DOHH2 (cell line): Measurements from ENCODE around the gene ETV6.

Experiments used
- CTCF ChIP-seq: fragments of 200-600 bp; sonication (generic); IDR thresholded peaks from one replicate; pipeline ENCODE4 v1.5.1; 2014; ENCODE audit warnings: antibody characterized with exemption, mild to moderate bottlenecking, low read depth, low read length; ENCODE audit not compliant: poor library complexity, severe bottlenecking
- EZH2phosphoT487 ChIP-seq: fragments of 200-600 bp; sonication (generic); IDR thresholded peaks from 2 replicates; pipeline ENCODE4 v1.6.1; 2017; ENCODE audit warnings: borderline replicate concordance, mild to moderate bottlenecking, antibody characterized with exemption, low read length, moderate library complexity, mixed read lengths

GRCh38 chr12:11837216-11837934 lies 187.9 kb downstream of the ETV6 start:
- TF ChIP-seq CTCF: no peak
- TF ChIP-seq EZH2phosphoT487: no peak
